Right lobe of liver (tissue), 4 donors: Measurements from ENCODE around the gene SCRN1.

Source experiments
- CTCF ChIP-seq, 4 donors: fragments of 200-600 bp in 3 of 4; fragments of 450-650 bp in 1 of 4; IDR thresholded peaks; one replicate each; pipeline versions ENCODE4 v1.5.1 to v1.8.0; 2016 to 2022; ENCODE audit warnings: antibody characterized with exemption in 4 of 4, mild to moderate bottlenecking in 2 of 4
- POLR2A ChIP-seq: fragments of 450-650 bp; IDR thresholded peaks from one replicate; pipeline ENCODE4 v1.6.1; 2017; ENCODE audit warnings: antibody characterized with exemption, mild to moderate bottlenecking
- donor health status: DM: no; HTN: no; CAD: no.
- donor health status: DM: no; HTN: no; CAD: no.
- donor health status: DM: no; HTN: yes; CAD: no.

- TF ChIP-seq POLR2A = no peak
- TF ChIP-seq CTCF (IDR thresholded peaks at IDR 0.05) = no peak
These were observed 17.3 kb downstream of the SCRN1 start for GRCh38 chr7:29972315-29972669.
